Tibial artery (tissue), 4 donors: ENCODE data around the gene KPNA6.
A peak's percentile ranks its signal among the peaks of the same experiment; 100 is the strongest.

ENCODE experiments used
- DNase-seq, 2 donors: peaks; one replicate each; pipeline ENCODE4 v3.0.0-alpha.2; 2019
- H3K27ac ChIP-seq, 2 donors: fragments of 200-600 bp; sonication (generic) in 1 of 2; 1 replicate in 1 of 2; 2 replicates in 1 of 2; pipeline ENCODE4 v1.5.1; 2018 to 2019; ENCODE audit warnings: mild to moderate bottlenecking in 1 of 2
- H3K27me3 ChIP-seq, 2 donors: fragments of 200-600 bp; sonication (generic) in 1 of 2; one replicate each; pipeline versions ENCODE4 v1.5.1 to v1.6.0; 2016 to 2019
- H3K36me3 ChIP-seq, 3 donors: fragments of 200-600 bp; sonication (generic) in 2 of 3; one replicate each; pipeline ENCODE4 v1.5.1; 2016 to 2019; ENCODE audit warnings: mild to moderate bottlenecking in 2 of 3
- H3K4me1 ChIP-seq, 4 donors: fragments of 200-600 bp; sonication (generic) in 2 of 4; 1 replicate in 3 of 4; 2 replicates in 1 of 4; pipeline ENCODE4 v1.5.1; 2016 to 2019
- H3K4me3 ChIP-seq, 2 donors: fragments of 200-600 bp; sonication (generic) in 1 of 2; 1 replicate in 1 of 2; 2 replicates in 1 of 2; pipeline ENCODE4 v1.5.1; 2018 to 2019; ENCODE audit warnings: mild to moderate bottlenecking in 2 of 2
- H3K9me3 ChIP-seq, 3 donors: fragments of 200-600 bp; sonication (generic) in 1 of 3; one replicate each; pipeline ENCODE4 v1.5.1; 2016 to 2019
- CTCF ChIP-seq, 2 experiments: fragments of 200-600 bp in 1 of 2; fragments of 450-650 bp in 1 of 2; IDR thresholded peaks; one replicate each; pipeline ENCODE4 v1.5.1; 2017 to 2019; ENCODE audit warnings: antibody characterized with exemption in 2 of 2, mild to moderate bottlenecking in 1 of 2, moderate library complexity in 1 of 2
- intact Hi-C: fragments of 100-400 bp; cut with DNase I; formaldehyde crosslinking; loops from one replicate; pipeline ENCODE4 v1.15.0; 2023; ENCODE audit warnings: low total_unique reads

KPNA6 gene

DNA sequence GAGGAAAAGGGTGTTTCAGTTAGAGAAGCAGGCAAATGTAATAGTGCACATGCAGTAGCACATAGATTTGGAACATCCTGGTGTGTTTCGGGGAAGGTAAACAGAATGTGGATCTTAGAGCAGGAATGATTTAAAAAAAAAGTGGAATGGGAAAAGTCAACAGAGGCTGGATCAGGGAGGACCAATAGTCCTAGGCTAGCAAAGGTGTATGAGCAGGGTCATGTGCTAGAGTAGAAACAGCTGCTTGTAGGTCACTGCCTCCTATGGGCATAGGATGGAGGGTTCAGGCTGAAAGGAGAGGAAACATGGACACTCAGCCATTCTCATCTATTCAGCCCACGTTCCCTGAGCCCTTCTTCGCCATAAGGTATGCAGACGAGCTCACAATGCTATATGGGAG lies 3.7 kb upstream of the KPNA6 start:
- Histone ChIP-seq H3K27me3 (no peaks in the 10 kb centered on the region), H3K36me3 (peaks cover 4 to 40% (median 10%) of the 10 kb centered on the region in 3 donors), H3K9me3 (no peaks in the 10 kb centered on the region), H3K4me1 (peaks cover 0 to 9% (median 4%) of the 10 kb centered on the region in 4 donors), H3K27ac (no peak overlapping the region), H3K4me3 (no peak overlapping the region)
- no peak for DNase-seq
- intact Hi-C loops = loop anchor here (10.0 kb wide), 1 partner anchor 1831 kb away; no protein-coding TSS in a partner anchor
- TF ChIP-seq CTCF (IDR thresholded peaks at IDR 0.05) = no peak

- Histone ChIP-seq H3K4me3 (no peak overlapping the region), H3K36me3 (peaks cover 2 to 27% (median 8%) of the 10 kb centered on the region in 3 donors), H3K27me3 (no peaks in the 10 kb centered on the region), H3K27ac (no peak overlapping the region), H3K9me3 (no peaks in the 10 kb centered on the region), H3K4me1 (peaks cover 0 to 21% (median 15%) of the 10 kb centered on the region in 4 donors)
- no peak for DNase-seq
- intact Hi-C loops = loop anchor here (5.0 to 10.0 kb wide), 2 partner anchors 33 to 1829 kb away; partner anchors contain the start of gene TMEM39B
- TF ChIP-seq CTCF (IDR thresholded peaks at IDR 0.05) = no peak
Observed at GRCh38 chr1:32105338-32105737, 2.5 kb upstream of the KPNA6 start.

GRCh38 chr1:32106663-32107275 lies 1.1 kb upstream of the KPNA6 start:
- Histone ChIP-seq H3K4me3 (peak overlapping the region in 1 of 2 donors; percentile 79), H3K27ac (peak overlapping the region in 1 of 2 donors; percentile 90), H3K4me1 (peaks cover 0 to 35% (median 28%) of the 10 kb centered on the region in 4 donors), H3K36me3 (peaks cover 0 to 13% (median 0%) of the 10 kb centered on the region in 3 donors), H3K9me3 (no peaks in the 10 kb centered on the region), H3K27me3 (no peaks in the 10 kb centered on the region)
- no peak for TF ChIP-seq CTCF (IDR thresholded peaks at IDR 0.05)
- no peak for DNase-seq
- intact Hi-C loops = loop anchor here (5.0 to 10.0 kb wide), 2 partner anchors 34 to 1828 kb away; partner anchors contain the start of gene TMEM39B

GRCh38 chr1:32111040-32111623 lies 3.3 kb downstream of the KPNA6 start:
- Histone ChIP-seq H3K4me1 (peaks cover 0 to 67% (median 44%) of the 10 kb centered on the region in 4 donors), H3K9me3 (no peaks in the 10 kb centered on the region), H3K27me3 (no peaks in the 10 kb centered on the region), H3K27ac (no peak overlapping the region), H3K4me3 (no peak overlapping the region), H3K36me3 (no peaks in the 10 kb centered on the region)
- TF ChIP-seq CTCF (IDR thresholded peaks at IDR 0.05) = no peak
- DNase-seq = no peak
- intact Hi-C loops = no loop called here

DNA sequence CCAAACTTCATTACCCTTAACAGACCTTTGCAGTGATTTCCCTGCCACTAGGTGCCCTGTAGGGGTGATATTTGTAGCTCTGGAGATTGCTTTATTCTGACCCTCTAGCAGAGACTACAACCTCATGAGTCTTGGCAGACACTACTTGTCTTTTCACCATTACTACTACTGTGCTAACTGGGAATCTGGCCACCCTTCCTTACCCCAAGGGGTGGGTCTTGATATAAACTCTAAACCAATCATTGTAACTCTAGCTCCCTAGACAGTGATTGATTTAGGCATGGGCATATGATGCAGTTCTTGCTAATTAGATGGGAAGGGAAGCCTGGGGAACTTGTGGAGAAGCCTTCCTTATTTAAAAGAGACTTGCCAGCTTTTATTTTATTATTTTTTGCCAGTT lies 3.9 kb downstream of the KPNA6 start:
- H3K4me3 ChIP-seq = no peak overlapping the region
- H3K9me3 ChIP-seq = no peaks in the 10 kb centered on the region
- no peaks in the 10 kb centered on the region for H3K36me3 ChIP-seq
- no peak for TF ChIP-seq CTCF (IDR thresholded peaks at IDR 0.05)
- DNase-seq = no peak
- H3K4me1 ChIP-seq = peaks cover 0 to 73% (median 50%) of the 10 kb centered on the region in 4 donors
- intact Hi-C loops = no loop called here
- no peaks in the 10 kb centered on the region for H3K27me3 ChIP-seq
- no peak overlapping the region for H3K27ac ChIP-seq
